Panc1 (cell line): ENCODE results near the gene NUDT9. TPM values are rescaled to one million over a fixed set of nuclear protein-coding genes. Genes with fewer than 3 reads are reported as not detected.
"Not testable (repeated sequence)": the region's sequence is repeated elsewhere in the genome, so short reads cannot be mapped to it uniquely, and the experiment has no call there.

ENCODE experiments used
- ATAC-seq: fragments of 200-7000 bp; cut with Tn5 transposase; 2 replicates; pipeline ENCODE4 v1.9.1; 2020; ENCODE audit warnings: mild to moderate bottlenecking, moderate library complexity
- BruUV-seq: library from RNA; stranded (reverse); fragments of 400-500 nt; replicated peaks from 2 replicates; lab custom pipeline; 2021; lab: Mats Ljungman, UMichigan
- CTCF ChIA-PET: fragments of 300-600 bp; sonication (Branson Sonifier 250); formaldehyde crosslinking; loops from one replicate; lab custom pipeline; 2022; ENCODE audit warnings: antibody characterized with exemption; lab: Charles Lee
- POLR2A ChIA-PET: fragments of 300-600 bp; sonication (Branson Sonifier 250); formaldehyde crosslinking; loops from one replicate; lab custom pipeline; 2022; ENCODE audit warnings: antibody characterized with exemption; lab: Charles Lee
- DNase-seq: peaks from one replicate; pipeline ENCODE4 v3.0.0-alpha.2; 2010; ENCODE audit warnings: low read depth, low spot score
- H3K27ac ChIP-seq: 2 replicates; pipeline ENCODE4 v1.5.1; 2011; ENCODE audit warnings: mild to moderate bottlenecking, low read length, inconsistent platforms
- H3K27me3 ChIP-seq: fragments of 200-500 bp; sonication (Bioruptor generic); 2 replicates; pipeline ENCODE4 v1.6.0; 2014; ENCODE audit warnings: low read length, inconsistent platforms; ENCODE audit not compliant: control insufficient read depth, insufficient read depth
- H3K36me3 ChIP-seq: fragments of 200-500 bp; sonication (Bioruptor generic); 2 replicates; pipeline ENCODE4 v1.5.1; 2014; ENCODE audit warnings: inconsistent platforms, mild to moderate bottlenecking, low read length, moderate library complexity; ENCODE audit not compliant: control insufficient read depth, insufficient read depth
- H3K4me1 ChIP-seq: 2 replicates; pipeline ENCODE4 v1.5.1; 2011; ENCODE audit warnings: inconsistent platforms, mild to moderate bottlenecking, low read length, moderate library complexity; ENCODE audit not compliant: control insufficient read depth, insufficient read depth
- H3K4me3 ChIP-seq, 2 experiments: 2 replicates each; pipeline ENCODE4 v1.5.1; 2011 to 2012; ENCODE audit warnings: low read depth in 2 of 2, low read length in 2 of 2, mild to moderate bottlenecking in 2 of 2, inconsistent platforms in 1 of 2, moderate library complexity in 1 of 2
- H3K9me3 ChIP-seq: fragments of 200-500 bp; sonication (Bioruptor generic); 2 replicates; pipeline ENCODE4 v1.5.1; 2014; ENCODE audit warnings: low read depth, mild to moderate bottlenecking, inconsistent platforms, low read length, moderate library complexity; ENCODE audit not compliant: control insufficient read depth, insufficient read depth
- POLR2AphosphoS5 ChIP-seq: IDR thresholded peaks from 2 replicates; pipeline ENCODE4 v1.6.1; 2012; ENCODE audit warnings: mild to moderate bottlenecking, low read depth, low read length, moderate library complexity
- SIN3A ChIP-seq: IDR thresholded peaks from 2 replicates; pipeline ENCODE4 v1.6.1; 2012; ENCODE audit warnings: low read depth, mild to moderate bottlenecking, low read length, moderate library complexity, borderline replicate concordance; ENCODE audit not compliant: insufficient read depth
- TCF7L2 ChIP-seq: IDR thresholded peaks from 2 replicates; pipeline ENCODE4 v1.6.1; 2011; ENCODE audit warnings: mild to moderate bottlenecking, low read depth, low read length, inconsistent platforms
- in situ Hi-C: cut with HindIII; loops from 2 replicates; pipeline ENCODE4 v1.10.0; 2016; ENCODE audit warnings: low sequenced_read_pairs, low pct_unique_long_range_greater_than_20kb
- intact Hi-C: fragments of 100-400 bp; cut with micrococcal nuclease; formaldehyde crosslinking; loops from one replicate; pipeline ENCODE4 v1.10.0; 2022; ENCODE audit not compliant: unreplicated experiment
- total RNA-seq: library from RNA; stranded (reverse); gene quantifications from one replicate; pipeline ENCODE4 v1.2.1, GENCODE V29; 2021; ENCODE audit not compliant: unreplicated experiment
- TF ChIP-seq, protein P1 (sequence below), 2 experiments: IDR thresholded peaks; 2 replicates each; pipeline ENCODE4 v1.6.1; 2011 to 2012; ENCODE audit warnings: low read depth in 2 of 2, control low read depth in 1 of 2, low read length in 1 of 2, mild to moderate bottlenecking in 1 of 2, moderate library complexity in 1 of 2; ENCODE audit not compliant: insufficient read depth in 1 of 2
- TF ChIP-seq, protein P2 (sequence below): fragments of 450-650 bp; IDR thresholded peaks from 2 replicates; pipeline ENCODE4 v1.5.1; 2017; ENCODE audit warnings: mild to moderate bottlenecking

The NUDT9 gene
- total RNA-seq, 1 experiment from 2014 or later = 21.7 TPM

DNA sequence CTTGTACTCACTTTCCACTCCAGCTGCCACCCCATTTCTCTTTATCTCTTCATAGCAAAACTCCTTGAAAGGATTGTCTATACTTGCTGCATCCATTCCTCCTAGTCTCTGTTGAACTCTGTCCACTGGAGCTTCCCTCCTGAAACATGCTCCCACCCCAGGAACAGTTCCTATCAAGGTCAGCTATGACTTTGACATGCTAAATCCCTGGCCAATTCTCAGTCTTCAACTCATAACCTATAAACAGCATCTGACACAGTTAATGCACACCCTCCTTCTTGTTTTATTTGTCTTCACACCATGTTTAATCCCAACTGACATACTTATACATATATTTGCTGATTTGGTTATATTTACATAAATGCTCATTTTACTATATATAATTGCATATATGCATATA is 59.0 kb downstream of the NUDT9 start:
- in situ Hi-C loops (no loop called here), intact Hi-C loops (no loop called here)
- Histone ChIP-seq H3K27me3 (no peaks in the 10 kb centered on the region), H3K9me3 (no peaks in the 10 kb centered on the region), H3K27ac (no peak overlapping the region), H3K4me3 (no peak overlapping the region), H3K36me3 (no peaks in the 10 kb centered on the region), H3K4me1 (no peaks in the 10 kb centered on the region)
- POLR2A ChIA-PET = no interaction called here
- TF ChIP-seq, protein P1, sequence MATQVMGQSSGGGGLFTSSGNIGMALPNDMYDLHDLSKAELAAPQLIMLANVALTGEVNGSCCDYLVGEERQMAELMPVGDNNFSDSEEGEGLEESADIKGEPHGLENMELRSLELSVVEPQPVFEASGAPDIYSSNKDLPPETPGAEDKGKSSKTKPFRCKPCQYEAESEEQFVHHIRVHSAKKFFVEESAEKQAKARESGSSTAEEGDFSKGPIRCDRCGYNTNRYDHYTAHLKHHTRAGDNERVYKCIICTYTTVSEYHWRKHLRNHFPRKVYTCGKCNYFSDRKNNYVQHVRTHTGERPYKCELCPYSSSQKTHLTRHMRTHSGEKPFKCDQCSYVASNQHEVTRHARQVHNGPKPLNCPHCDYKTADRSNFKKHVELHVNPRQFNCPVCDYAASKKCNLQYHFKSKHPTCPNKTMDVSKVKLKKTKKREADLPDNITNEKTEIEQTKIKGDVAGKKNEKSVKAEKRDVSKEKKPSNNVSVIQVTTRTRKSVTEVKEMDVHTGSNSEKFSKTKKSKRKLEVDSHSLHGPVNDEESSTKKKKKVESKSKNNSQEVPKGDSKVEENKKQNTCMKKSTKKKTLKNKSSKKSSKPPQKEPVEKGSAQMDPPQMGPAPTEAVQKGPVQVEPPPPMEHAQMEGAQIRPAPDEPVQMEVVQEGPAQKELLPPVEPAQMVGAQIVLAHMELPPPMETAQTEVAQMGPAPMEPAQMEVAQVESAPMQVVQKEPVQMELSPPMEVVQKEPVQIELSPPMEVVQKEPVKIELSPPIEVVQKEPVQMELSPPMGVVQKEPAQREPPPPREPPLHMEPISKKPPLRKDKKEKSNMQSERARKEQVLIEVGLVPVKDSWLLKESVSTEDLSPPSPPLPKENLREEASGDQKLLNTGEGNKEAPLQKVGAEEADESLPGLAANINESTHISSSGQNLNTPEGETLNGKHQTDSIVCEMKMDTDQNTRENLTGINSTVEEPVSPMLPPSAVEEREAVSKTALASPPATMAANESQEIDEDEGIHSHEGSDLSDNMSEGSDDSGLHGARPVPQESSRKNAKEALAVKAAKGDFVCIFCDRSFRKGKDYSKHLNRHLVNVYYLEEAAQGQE (IDR thresholded peaks at IDR 0.05; ENCODE audit: insufficient read depth in 1 of 2, low read depth in 2 of 2, low read length in 1 of 2) = no peak
- TF ChIP-seq POLR2AphosphoS5 = no peak
- TF ChIP-seq SIN3A = no peak
- no peak for TF ChIP-seq TCF7L2
- TF ChIP-seq, protein P2, sequence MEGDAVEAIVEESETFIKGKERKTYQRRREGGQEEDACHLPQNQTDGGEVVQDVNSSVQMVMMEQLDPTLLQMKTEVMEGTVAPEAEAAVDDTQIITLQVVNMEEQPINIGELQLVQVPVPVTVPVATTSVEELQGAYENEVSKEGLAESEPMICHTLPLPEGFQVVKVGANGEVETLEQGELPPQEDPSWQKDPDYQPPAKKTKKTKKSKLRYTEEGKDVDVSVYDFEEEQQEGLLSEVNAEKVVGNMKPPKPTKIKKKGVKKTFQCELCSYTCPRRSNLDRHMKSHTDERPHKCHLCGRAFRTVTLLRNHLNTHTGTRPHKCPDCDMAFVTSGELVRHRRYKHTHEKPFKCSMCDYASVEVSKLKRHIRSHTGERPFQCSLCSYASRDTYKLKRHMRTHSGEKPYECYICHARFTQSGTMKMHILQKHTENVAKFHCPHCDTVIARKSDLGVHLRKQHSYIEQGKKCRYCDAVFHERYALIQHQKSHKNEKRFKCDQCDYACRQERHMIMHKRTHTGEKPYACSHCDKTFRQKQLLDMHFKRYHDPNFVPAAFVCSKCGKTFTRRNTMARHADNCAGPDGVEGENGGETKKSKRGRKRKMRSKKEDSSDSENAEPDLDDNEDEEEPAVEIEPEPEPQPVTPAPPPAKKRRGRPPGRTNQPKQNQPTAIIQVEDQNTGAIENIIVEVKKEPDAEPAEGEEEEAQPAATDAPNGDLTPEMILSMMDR = no peak
- DNase-seq = no peak
- CTCF ChIA-PET = no interaction called here
- no peak for ATAC-seq
- BruUV-seq = no TSS peak

DNA sequence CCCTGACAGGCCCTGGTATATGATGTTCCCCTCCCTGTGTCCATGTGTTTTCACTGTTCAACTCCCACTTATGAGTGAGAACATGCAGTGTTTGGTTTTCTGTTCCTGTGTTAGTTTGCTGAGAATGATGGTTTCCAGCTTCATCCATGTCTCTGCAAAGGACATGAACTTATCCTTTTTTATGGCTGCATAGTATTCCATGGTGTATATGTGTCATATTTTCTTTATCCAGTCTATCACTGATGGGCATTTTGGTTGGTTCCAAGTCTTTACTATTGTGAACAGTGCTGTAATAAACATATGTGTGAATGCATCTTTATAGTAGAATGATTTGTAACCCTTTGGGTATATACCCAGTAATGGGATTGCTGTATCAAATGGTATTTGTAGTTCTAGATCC is 60.9 kb downstream of the NUDT9 start:
- H3K27me3 ChIP-seq, ATAC-seq, H3K4me3 ChIP-seq, H3K36me3 ChIP-seq, H3K9me3 ChIP-seq, H3K27ac ChIP-seq, intact Hi-C loops, DNase-seq, in situ Hi-C loops, CTCF ChIA-PET, BruUV-seq, H3K4me1 ChIP-seq, POLR2A ChIA-PET: not testable (repeated sequence)

DNA sequence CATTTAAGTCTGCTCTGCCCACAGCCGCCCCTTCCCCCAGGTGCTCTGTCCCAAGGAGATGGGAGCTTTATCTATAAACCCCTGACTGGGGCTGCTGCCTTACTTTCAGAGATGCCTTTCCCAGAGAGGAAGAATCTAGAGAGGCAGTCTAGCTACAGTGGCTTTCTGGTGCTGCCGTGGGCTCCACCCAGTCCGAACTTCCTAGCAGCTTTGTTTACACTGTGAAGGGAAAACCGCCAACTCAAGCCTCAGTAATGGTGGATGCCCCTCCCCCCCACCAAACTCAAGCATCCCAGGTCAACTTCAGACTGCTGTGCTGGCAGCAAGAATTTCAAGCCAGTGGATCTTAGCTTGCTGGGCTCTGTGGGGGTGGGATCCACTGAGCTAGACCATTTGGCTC is 66.3 kb downstream of the NUDT9 start:
- in situ Hi-C loops, CTCF ChIA-PET: not testable (repeated sequence)

More for the DNA sequence above, 66.3 kb downstream of the NUDT9 start:
- POLR2A ChIA-PET, H3K36me3 ChIP-seq, ATAC-seq, DNase-seq, H3K4me1 ChIP-seq, H3K4me3 ChIP-seq, H3K9me3 ChIP-seq, H3K27ac ChIP-seq, BruUV-seq, H3K27me3 ChIP-seq, intact Hi-C loops: not testable (repeated sequence)
